HT-29 (cell line): ENCODE data around the gene ARID3C. TPM values are rescaled to one million over a fixed set of nuclear protein-coding genes. Genes with fewer than 3 reads are reported as not detected.

Experiments used
- DNase-seq: peaks from one replicate; pipeline ENCODE4 v3.0.0-alpha.2; 2015; ENCODE audit warnings: low spot score
- total RNA-seq: library from RNA; depleted of rRNA; stranded (reverse); fragments of >200 nt; shearing (Covaris generic); gene quantifications from 2 replicates; pipeline ENCODE4 v1.2.3, GENCODE V29; 2014; rRNA removed

Gene ARID3C, protein sequence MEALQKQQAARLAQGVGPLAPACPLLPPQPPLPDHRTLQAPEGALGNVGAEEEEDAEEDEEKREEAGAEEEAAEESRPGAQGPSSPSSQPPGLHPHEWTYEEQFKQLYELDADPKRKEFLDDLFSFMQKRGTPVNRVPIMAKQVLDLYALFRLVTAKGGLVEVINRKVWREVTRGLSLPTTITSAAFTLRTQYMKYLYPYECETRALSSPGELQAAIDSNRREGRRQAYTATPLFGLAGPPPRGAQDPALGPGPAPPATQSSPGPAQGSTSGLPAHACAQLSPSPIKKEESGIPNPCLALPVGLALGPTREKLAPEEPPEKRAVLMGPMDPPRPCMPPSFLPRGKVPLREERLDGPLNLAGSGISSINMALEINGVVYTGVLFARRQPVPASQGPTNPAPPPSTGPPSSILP
- total RNA-seq, result not detected in 2 replicates

DNA sequence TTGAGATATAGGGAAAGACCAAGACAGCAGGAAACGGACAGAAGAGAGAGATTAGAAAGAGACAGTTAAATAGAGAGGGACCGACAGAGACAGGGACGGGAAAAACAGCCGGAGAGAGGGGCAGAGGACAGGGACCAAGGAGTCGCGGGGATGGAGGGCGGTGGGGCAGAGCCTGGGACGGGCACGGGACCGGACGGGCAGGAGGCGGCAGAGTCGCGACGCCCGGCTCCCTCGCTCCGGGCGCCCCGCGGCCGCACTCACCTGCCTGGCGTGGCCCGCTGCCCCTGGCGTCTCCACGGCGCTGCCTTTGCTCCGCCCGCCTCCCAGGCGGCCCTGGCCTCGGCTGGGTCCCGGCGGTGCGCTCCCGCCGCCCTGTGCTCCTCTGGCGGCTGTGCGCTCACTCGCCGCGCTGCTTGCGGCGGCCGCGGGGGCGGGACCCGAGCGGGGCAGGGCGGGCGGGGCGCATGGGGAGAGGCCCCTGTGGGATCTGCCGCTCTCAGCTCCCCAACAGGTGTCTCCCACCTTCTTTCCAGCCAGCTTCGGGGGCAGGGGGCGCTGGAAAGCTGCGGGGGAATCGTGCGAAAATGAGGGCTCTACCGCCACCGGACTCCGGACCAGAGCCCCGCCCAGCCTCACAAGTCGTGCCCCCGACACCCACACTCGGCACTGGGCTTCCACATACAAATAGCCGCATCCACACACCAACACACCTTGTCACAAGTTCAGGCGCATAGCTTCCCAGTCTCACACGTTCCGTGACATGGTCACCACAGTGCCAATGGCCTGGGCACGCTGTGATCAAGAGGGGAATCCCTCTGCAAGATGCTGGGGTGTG, at the start of gene ARID3C:
Gene ARID3C, minus strand, starts transcription at position 411 of the 835 bp plus-strand sequence. CDS start 1,052 bp downstream, outside the sequence.
- peak; percentile 42 for DNase-seq

DNA sequence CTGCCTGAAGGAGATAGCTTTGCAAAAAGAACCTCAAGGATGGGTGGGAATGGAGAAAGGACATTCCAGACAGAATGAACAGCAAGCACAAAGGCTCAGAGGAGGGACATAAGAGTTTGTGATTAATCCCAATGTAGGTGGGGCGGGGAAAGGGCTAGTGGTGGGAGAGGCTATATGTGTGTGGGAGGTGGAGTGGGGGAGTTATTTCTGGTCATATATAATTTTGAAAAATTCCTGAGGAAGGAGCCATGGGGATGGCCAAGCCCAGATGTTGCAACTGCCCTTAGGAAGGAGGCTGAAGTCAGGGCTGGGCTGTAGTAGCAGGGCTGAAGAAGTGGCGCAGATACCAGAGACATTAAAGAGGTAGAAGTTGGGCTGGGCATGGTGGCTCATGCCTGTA, 47.0 kb upstream of the ARID3C start:
- no peak for DNase-seq

DNA sequence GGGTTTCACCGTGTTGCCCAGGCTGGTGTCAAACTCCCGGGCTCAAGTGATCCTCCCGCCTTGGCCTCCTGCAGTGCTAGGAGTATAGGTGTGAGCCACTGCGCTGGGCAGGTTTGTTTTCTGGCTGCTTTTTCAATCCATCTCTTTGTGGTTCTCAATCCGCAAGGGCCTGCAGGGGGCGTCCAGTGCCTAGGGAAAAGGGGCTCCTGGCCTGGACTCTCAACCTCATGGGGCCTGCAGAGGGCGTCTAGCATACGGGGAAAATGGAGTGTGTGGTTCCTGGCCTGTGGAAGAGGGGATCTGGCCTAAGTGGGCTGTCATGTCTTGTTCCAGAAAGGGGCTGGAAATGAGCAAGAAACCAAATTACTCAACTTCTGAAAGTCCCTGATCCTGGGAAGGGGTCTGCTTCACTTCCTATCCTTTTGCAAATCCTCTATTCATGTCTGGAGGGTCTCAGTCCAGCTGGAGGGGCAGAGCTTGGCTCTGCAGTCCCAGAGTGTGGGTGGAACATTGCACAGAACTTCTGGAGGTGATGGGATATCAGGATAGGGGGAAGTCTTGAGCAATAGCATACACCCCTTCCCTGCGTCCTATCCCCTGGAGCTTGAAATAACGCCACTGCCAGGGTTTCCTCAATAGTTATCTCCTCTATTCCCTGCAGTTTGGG, 46.3 kb upstream of the ARID3C start:
- DNase-seq, result peak; percentile 87

DNA sequence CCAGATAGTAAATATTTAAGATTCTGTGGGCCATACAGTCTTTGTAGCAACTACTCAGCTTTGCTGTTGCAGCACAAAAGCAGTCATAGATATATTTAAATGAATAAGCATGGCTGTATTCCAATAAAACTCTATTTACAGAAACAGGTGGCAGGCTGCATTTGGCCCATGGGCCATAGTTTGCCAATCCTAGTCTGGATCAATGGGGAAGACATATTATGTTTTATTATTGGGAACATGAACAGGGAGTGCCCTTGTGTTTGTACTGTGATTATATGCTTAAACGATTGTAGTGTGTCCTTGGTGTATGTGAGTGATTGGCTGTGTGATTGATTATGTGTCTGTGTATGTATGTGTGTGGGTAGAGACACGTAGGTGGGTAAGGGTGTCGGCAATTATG, 45.6 kb upstream of the ARID3C start:
- DNase-seq, result no peak

DNA sequence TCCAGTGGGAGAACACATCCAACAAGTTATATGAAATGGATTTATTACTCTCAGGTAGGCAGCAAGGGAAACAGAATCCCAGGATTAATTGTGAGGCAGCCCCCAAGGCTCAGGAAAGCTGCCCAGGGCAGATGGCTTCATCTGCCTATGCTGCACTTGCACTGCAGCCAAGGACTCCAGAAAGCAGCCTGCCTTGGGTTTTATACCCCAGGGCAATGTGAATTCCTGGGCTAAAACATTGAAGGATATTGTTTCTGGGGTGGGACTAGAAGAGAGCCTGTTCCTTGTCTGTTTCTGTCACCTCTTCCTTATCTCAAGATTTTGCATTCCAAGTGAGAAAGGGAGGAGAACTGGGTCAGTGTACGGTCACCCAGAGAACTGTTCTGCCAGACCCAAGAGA, 42.4 kb upstream of the ARID3C start:
- no peak for DNase-seq

DNA sequence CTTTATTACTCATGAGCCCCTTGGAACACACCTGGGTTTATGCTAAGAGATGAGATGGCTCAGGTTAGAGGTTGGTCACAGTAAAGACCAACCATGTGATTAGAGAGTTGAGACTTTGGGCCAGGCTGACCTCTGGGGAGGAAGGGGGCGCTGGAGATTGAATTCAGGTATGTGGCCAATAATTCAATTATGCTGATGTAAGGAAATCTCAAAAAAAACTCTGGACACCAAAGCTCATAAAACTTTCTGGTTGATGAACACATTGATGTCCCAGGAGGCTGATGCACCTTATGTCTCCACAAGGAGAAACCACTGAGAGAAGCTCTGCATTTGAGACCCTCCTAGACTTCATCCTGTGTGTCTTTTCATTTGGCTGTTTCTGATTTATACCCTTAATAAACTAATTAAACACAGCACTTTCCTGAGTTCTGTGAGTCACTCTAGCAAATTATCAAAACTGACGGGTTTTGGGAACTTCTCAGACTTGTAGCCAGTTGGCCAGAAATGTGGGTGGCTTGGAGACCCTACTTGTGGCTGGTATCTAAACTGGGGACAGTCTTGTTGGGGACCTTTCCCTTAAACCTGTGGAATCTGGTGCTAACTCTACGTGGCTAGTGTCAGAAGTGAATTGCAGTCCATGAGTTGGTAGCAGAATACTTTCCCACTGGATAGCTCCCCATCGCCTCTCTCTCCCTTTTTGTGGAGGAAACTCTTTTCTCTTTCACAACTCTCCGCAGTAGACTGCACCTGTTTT, 41.1 kb upstream of the ARID3C start:
- DNase-seq, result no peak

DNA sequence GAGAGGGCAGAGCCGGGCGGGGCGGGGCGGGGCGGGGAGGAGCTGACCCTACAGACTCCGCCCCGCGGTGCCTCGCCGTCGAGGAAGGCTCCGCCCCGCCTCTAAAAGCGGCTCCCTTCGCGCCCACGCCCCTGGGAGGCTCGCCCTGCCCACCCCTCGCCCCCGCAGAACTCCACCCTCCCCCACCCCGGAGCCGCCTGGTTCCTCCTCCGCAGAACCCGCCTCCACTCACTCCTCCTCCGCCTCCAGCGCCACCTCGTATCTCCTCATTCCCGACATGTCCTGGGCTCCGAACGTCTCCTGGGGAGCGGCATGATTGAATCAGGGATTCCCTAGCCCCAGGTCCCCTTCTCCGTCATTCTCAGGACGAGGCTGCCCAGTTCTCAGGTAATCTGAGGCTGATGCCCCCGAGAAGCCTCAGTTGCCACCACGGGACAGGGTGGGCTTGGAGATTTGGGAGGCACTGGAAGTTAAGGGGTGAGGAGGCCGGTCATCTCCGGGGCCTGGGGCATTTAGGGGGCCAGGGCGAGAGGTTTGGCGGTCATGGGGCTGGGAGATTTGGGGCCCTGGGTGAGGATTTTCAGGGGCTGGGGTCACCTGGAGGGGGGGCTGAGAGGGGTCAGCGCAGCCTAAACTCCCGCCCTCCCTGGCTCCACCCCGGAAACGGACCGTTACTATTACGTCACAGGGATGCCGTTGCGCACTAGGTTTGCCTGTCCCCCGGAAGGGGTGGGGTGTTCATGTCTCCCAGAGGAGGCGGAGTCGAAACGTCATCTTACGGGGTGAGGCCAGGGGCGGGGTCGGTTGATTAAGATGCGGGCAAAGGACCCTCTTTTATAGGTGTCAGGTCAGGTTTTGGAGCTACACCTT, 36.8 kb upstream of the ARID3C start:
- peak; percentile 91 for DNase-seq

DNA sequence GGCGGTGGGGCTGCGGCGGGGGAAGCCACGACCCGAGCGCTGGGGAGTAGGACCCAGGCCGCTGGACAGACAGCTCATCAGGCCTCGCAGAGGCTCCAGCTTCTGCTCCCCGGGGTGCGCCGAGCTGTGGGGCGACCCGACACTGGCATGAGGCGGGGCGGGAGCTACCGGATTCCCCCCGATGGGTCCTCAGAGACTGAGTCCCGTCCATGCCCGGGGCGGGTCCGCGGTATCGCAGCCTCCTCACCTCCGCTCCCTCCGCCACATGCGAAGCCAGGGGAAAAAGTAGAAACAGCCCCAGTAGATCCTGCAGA, 36.2 kb upstream of the ARID3C start:
- no peak for DNase-seq

DNA sequence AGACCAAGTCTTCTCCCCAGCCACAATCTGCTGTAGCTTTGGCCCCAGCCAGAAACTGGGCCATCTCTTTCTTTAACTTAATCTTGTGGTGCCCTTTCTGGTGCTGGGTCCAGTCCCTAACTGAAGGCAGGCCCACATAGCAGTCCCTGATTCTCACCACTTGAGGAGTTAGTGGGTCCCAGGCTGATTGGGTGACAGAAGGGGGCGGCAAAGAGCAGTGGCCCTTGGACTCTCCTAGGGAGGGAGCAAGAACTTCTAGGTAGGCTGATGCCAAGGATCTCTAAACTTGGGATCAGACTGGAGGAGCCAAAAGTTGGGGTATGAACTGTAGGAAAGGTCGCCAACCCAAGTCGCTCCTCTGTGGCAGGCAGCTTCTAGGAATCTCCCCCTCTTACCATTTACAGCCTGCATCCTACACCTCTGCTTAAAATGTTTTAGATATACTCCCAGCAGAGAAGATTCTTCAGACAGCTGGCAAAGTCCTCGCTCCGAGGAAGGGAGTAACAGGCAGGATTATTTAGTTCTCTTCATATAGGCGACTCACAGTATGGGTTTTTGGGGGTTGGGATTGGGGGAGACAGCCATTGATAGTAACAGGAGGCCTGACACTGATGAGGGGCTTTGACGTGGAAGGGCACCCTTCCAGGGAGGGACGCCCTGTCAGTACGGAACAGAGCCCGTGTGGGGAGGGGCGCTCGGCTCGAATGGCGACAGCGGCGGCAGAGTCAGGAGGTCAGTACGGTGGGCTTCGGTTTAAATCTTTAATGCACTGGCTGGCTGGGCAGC, 35.6 kb upstream of the ARID3C start:
- DNase-seq, result peak; percentile 89

DNA sequence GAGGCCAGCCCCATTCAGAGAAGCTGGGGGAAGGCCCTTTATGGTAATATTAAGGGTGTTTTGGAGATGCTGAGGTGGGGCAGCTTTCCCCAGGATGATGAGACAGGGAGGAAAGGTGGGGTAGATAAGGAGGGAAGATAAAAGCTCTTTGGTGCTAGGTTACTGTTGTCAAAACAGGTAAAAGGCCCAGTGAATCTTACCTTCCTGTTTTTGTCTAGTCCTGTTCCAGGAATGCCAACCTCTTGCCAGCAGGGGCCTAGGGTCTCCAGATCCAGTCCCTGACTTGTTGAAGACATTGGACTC, 34.4 kb upstream of the ARID3C start:
- no peak for DNase-seq

DNA sequence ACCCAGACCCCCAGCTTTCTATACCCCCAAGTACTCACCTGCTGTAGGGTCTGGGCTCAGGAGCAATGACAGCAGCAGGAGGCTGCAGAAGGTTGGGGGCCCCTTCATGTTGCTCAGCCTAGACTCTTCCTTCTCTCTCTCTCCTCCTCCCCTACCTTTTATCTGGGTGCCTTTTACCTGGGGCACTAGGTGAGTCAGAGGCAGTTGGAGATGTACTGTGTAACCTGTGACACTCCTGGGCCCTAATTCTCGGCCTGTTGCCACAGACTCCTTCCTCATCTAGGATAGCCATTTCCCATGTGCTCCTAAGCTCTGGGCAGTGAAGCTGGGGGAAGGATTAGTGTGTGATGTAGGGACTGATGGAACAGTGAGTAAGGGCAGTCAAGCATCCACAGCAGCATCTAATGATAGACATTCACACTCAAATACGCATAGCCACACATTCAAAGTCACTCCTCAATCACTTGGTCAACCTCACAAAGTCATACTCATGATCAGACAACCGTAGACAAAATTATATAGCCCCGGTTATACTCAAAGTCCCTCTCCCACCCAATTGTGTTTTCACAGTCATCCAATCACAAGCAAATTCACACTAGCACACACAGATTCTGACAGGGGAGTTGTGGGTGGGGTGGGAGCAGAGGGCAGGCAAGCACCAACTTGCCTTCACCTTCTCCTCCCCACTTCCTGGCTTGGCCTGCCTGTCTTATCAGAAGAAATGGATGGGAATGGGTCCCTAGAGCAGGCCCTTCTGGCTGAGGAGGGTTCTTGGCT, 33.8 kb upstream of the ARID3C start, which contains the start of gene CCL27:
Gene CCL27, minus strand, starts transcription at position 132 of the 777 bp plus-strand sequence. Its CDS starts 24 bp downstream, at position 108.
- DNase-seq, result no peak

DNA sequence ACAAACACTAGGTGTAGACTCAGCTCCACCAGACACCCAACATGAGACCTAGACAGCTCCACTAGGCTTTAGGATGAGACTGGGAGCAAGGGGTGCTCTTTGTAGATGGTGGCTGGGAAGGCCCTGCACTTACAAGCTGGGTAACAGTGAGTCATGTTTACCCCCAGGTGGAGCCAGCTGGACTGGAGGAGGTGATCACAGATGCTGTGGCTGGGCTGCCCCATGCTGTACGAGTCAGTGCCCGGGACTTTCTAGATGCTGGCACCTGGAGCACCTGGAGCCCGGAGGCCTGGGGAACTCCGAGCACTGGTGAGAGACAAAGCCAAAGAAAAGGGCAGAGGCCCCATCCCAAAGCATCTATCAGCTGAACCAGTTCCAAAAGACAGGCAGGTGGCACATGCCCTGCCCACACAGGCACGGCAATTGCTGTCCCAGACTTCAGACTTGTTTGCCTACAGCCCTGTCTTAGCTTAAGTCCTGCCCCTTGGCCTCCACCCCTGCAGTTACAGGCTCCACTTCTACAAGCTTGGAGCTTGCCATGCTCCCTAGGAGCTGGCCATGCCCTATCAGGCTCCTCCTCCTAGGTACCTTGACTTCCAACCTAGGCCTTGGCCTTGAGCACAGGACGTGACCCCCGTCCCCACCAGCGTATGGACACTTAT, 30.9 kb upstream of the ARID3C start:
- DNase-seq, result peak; percentile 23

DNA sequence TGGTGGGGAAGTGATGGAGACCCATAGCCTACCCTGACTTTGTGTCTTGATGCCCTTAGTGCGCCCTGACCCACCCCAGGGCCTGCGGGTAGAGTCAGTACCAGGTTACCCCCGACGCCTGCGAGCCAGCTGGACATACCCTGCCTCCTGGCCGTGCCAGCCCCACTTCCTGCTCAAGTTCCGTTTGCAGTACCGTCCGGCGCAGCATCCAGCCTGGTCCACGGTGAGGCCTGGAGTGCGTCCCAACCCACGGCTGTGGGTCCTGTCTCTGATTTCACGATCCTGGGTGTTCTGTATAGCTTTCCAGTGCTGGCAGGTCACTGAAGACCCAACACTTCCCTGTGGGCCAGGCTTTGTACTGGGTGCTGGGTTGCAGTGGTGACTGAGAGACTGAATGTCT, 29.6 kb upstream of the ARID3C start:
- no peak for DNase-seq

DNA sequence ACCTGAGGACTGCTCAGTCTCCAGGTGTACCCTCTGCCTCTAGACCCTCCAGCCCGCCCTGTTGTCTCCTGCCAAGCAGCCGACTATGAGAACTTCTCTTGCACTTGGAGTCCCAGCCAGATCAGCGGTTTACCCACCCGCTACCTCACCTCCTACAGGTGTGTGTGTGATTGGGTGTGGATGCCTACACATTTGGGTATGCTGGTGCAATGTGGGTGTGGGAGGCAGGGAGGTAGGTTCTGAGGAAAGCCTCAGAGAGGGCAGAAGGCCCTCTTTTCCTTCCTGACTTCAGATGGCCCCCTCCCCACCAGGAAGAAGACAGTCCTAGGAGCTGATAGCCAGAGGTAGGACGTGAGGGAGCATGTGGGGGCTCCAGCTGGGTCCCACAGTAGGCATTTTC, 28.1 kb upstream of the ARID3C start:
- no peak for DNase-seq

DNA sequence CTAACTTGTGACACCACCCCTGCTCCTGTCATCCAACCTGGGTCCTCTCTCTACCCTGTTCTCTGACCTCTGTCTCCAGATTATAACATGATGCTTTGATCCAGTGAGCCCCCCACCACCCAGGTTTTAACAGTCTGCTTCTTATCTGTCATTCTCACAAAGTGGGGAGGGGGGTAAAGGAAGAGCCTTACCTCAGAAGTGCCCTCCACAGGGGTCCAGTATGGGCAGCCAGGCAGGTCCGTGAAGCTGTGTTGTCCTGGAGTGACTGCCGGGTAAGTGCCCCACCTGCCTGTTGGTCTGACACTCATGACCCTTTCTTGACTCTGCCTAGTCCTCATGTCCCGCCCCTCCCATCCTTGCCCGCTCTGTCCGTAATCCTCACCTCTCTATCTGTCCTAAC, 26.5 kb upstream of the ARID3C start:
- no peak for DNase-seq

DNA sequence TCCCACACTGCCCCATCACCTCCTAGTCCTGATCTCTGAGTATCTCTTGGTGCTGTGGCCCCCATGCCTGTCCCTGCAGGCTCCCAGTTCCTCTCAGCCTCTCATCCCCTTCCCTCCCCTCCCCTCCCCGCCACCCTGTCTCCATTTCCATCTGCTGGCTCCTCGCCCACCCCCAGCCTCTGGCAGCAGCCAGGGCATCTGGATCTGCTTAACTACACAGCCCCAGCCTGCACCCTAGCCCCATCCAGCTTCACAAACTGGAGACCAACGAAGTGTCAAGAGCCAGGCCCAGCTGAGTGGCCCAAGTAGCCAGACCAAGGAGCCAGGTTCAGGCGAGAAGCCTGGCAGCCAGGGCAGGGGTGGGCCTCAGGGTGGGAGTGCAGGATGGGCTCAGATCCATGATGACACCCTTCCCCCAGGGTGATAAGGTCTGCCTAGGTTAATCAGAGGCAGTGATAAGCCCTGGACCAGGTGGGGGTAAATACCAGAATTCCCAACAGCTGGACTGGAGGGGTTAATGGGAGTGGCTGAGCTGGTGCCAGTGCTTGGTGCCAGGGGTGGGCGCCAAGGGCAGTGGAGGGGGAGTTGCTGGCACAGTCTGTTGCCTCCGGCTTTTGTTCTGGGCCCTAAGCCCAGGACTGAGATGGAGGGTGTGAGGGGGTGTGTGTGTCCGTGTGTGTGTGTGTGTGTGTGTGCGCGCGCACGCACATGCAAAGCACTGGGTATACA, 25.6 kb upstream of the ARID3C start:
- no peak for DNase-seq

DNA sequence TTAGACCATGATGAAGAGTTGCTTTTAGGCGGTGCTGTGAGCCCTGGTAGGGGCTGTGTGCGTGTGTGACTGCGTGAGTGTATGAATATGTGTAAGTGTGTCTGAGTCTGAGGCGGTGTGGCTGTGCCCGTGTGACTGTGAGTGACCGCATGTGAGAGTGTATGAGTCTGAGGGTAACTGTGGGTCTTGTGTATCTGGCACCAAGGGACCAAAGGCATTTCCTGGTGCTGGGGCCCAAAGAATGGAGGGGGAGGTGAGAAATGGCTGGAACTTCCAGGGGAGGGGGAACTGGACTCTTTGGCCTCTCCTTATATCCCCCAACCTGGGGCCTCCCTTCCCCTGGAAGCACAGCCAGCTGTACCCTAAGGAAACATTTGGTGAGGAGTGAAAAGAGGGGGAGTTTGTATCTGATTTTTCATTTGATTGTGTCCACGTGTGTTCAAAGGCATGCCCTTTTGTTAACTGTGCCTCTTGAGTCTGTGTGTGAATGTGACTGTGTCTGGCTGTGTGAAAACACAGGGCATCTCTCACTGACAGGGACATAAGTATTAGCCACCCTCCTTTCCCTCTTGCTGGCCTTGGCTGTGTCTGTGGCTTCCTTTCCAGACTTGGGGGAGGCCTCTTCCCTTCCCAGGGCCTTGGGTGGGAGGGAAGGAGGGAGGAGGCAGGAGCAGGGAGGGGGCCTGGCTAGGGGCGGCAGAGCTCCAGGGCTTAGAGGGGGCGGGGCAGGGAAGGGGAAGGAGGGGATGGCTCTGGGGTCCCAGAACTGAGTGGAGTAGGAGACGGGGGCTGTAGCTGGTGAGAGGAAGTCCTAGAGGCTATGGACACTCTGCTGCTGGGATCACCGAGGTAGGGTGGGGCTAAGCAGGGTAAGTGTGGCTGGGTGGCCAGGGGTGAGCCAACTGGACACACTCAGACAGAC, 24.5 kb upstream of the ARID3C start:
- DNase-seq, result no peak
